ENCODE results near the gene ASB7.

ASB7 gene

DNA sequence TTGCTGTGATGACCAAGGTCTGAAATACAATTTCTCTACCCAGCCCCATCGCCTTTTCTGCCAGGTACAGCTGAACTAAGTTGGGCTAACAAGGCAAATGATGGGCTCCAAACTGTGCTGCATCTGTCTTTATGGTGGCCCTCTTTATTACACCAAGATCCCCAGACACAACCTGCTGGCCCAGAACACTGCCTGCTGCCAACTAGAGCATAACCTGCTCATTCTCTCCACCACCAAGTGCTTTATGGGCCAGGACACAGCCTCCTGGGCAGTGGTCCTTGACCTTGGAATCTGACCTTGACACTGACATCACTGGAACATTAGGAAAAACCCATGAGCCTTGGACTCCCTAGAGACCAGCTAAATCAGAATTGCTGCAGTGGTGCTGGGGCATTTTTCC, 3.7 kb upstream of the ASB7 start:
- no peak for DNase-seq

- DNase-seq, result peak; percentile 73
Observed at GRCh38 chr15:100601163-100601562, 1.2 kb upstream of the ASB7 start.

- DNase-seq, result no peak
Observed at GRCh38 chr15:100601617-100602063, 749 bp upstream of the ASB7 start.

DNA sequence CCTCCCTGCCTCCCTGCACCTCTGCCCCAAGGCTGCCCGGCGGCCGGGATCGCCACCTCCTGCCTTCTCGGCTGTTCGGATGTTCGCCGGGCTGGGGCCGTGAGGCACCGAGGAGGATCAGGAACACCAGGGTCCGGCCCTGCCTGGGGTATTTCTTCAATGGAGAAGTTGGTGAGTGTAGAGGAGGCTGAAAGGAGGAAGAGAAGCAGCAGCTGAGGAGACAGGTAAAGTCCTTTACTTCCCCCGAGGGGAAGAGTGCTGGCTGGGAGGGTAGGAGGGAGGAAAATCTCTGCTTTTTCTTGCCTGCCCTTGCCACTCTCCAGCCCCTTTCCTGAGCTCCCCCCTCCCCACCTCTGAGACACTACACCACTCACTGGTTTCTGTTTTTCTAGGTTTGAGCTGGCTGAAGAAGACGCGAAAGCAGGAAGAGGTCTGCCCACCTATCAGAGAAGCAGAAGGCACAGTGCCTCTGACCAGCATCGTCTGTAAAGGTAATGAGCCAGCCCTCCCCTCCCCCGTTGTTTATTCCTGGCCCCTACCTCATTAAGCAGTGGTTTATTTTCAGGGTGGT, 519 bp downstream of the ASB7 start:
- DNase-seq, result peak; percentile 69

DNA sequence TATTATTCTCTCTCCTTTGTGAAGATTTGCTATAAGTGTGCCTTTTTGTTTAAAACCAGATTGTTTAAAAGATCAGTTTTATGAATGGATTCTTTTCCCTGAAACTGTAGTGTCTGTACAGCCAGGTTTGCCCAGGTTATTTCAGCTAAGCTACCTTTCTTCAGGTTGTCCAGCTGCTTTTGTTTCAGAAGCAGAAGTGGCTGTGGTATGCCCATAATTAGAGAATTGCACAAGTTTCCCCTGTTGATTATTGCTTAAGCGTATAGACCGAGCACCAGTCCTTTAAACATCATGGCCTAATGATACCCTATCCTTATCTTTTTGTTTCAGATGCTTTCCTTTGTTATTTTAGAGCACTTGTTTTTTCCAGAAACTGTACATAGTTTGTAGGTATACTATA, 10.2 kb downstream of the ASB7 start:
- peak; percentile 36 for DNase-seq

DNA sequence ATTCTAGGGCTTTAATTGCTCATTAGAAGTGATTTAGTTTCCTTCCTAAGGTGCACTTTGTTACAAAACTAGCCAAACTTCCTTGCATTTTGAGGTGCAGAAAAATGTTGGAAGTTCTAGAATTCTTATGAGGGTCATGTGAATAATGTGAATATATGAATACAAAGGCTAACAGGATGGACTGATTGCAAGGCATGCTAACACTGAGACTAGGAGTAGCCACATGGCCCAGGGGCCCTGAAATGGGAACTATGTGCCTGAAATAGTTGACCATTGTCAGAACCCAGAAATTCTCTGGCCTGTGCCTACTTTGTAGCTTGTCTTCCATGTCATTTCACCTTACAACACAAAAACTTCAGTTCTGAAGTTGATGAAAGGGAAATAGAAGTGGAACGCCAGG, 10.8 kb downstream of the ASB7 start:
- no peak for DNase-seq

GRCh38 chr15:100614336-100614735, 11.9 kb downstream of the ASB7 start:
- peak; percentile 9 for DNase-seq

- DNase-seq, result no peak
Observed at GRCh38 chr15:100614918-100615317, 12.5 kb downstream of the ASB7 start.

DNA sequence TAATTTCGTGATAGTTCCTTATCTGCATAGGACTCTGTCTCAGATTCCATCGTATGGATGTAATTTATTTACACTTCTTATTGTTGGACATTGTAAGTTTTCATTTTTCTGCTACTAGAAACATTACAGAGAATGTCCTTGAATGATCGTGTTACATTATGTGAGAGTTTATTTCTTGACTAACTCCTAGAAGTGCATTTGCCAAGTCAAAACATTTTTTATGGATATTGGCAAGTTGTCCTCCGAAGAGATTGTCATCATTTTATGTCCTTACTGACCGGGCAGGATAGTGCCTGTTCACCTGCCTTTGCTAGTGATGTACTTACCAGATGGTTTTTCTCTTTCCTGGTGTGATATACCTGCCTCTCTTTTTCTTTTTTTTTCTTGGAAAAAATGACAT, 13.4 kb downstream of the ASB7 start:
- DNase-seq, result no peak

DNA sequence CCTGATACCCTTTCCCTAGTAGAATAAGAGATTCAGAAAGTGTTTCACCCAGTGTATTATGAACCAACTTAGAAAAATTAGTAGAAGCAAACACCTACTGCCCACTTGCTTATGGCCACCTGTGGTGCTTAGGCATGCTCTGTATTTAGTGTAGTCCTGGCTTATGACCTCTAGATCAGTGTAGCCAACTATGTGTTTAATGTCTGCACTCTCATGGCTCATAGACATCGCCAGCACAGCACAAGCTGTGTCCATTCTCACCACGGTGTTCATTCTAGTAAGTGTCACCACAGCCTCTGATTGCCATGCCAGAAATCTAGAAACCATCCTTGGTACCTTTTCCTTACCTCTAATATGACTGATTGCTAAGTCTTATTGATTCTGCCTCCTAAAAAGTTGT, 14.3 kb downstream of the ASB7 start:
- DNase-seq, result no peak

DNA sequence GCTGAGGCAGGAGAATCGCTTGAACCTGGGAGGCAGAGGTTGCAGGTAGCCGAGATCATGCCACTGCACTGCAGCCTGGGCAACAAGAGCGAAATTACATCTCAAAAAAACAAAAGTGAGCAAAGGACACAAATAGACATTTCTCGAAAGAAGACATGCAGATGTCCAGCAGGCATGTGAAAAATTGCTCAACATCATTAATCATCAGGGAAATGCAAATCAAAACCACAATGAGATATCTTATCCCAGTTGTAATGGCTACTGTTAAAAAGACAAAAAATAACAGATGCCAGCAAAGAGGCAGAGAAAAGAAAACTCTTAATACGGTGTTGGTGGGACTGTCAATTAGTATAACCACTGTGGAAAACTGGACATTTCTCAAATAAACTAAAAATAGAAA, 20.9 kb downstream of the ASB7 start:
- peak; percentile 15 for DNase-seq

DNA sequence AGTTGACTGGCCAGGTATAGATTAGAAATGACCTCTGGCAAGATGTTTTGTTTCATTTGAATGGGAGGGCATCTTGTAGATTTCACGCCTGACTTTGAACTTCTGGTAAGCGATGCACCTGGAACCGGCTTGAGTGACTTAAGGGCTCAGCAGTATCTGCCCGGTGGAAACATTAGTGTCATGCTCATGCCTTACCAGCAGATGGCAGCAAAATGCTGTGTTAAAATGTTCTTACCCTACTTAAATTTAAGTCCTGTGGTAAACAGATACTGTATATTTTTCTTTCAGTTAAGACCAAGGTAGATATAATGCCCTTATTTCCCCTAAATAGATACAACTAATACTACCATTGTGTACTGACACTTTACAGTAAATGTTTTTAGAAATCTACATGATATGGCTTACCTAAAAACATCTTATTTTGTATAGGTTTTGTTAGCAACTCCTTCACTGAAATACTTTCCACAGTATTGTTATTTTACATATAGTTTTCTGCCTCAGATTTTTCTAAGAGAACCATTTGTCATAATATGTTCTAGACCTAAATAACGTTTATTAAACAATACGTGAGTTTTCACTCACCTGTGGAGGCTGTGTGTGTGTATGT, 25.5 kb downstream of the ASB7 start:
- DNase-seq, result peak; percentile 83

DNA sequence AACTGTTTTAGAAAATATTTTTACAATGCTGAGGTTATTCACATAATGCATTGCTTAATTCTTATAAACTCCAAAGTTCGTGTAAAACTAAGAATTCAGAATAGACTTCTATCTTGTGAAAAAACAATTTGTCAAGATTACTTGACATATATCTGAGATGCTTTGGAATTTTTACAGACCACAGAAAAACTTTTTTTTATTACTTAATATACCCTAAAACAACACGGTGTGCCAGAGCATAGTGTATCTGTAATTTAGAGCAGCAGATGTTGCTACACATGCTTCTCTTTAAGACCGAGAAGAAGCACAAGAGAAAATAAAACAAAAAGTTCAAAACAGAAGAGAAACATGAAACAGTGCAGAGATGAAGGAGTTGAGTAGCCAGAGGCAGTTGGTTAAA, 26.4 kb downstream of the ASB7 start:
- no peak for DNase-seq

GRCh38 chr15:100631831-100632230, 29.4 kb downstream of the ASB7 start:
- no peak for DNase-seq

DNA sequence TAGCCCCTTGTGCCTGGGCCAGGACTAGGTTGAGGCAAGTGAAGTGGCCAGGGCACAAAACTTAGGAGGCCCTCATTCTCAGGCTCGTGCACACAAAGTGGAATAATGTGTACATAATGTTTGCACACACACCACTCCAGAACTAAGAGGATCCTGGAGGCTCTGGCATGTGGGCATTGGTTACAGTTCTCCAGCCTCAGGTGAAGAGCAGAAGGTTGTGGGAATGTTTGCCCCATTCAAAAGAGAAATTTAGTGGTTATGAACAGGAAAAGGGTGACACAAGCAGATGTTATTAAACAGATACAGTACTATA, 31.3 kb downstream of the ASB7 start:
- no peak for DNase-seq

DNA sequence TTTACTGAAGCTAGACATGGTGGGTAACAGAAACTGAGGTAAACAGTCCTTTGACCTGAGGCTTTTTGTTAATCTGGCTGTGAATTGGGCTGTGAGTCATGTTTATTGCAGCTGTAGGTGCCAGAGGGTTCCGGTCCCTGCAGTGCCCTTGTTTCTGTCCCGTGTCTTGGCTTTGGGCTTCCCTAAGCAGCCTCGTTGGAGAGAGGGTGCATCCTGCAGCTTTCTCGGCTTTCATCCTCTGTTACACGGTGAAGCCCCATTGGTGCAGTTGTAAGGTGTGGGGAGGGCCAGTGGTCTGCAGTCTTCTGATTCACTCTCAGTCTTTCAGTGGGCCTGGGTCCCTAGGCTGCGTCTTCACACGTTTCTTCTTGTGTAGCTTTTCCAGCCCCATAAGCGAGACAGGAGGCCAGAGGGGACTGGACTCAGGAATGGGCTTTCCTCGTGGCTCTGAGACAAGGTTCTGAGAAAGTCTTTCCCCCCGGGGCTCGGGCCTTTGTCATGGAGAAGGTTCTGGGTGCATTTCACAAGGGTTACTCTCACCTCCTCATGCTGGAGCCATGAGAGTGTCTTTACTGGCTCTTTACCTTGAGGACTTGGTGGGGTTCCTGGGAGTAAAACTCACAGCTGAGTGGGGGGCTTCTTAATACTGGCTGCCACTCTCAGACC, 33.1 kb downstream of the ASB7 start:
- no peak for DNase-seq

GRCh38 chr15:100638177-100638730, 35.9 kb downstream of the ASB7 start:
- no peak for DNase-seq

GRCh38 chr15:100642213-100642949, 40.0 kb downstream of the ASB7 start:
- peak; percentile 22 for DNase-seq

DNA sequence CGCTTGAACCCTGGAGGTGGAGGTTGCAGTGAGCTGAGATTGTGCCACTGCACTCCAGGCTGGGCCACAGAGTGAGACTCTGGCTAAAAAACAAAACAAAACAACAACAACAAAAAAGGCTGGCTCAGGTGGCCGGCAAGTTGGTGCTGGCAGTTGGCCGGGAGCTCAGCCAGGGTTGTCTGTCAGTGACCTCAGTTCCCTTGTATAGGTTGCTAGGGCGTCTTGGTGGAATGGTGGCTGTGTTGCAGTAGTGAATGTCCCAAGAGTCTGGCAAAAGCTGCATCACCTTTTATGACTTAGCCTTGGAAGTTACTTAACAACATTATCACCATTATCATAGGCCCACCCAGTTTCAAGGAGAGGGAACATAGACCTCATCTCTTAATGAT, 40.6 kb downstream of the ASB7 start:
- peak; percentile 10 for DNase-seq

DNA sequence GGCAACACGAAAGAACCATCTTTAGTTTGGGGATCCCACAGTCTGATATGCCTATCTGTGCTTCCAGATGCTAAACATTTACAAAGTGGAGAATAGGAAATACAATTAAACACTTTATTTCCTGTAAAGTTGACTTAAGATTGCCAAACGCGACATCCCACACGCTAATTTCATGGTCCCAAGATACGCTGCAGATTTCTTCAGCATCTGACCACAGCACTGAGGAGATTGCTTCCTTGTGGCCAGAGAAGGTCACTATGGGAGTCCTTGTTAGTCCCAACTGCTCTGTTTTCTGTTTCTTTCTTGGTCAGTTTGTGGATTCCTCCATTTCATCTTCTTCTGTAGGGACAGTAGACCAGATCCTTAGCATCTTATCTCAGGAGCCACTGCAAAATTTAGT, 43.3 kb downstream of the ASB7 start:
- no peak for DNase-seq

- DNase-seq, result no peak
Observed at GRCh38 chr15:100648951-100649350, 46.6 kb downstream of the ASB7 start.

- no peak for DNase-seq
Observed at GRCh38 chr15:100650685-100651084, 48.3 kb downstream of the ASB7 start.

- no peak for DNase-seq
Observed at GRCh38 chr15:100651253-100651652, 48.9 kb downstream of the ASB7 start.

GRCh38 chr15:100652116-100652515, 49.7 kb downstream of the ASB7 start:
- DNase-seq, result no peak

Data from hematopoietic multipotent progenitor cell treated with erythropoietin and hydrocortisone succinate and interleukin-3 and kit ligand, for 4 days (in vitro differentiated cells).